HG03521 (cell line): ENCODE measurements around the gene NEGR1.

Experiments used
- ATAC-seq: cut with Tn5 transposase; IDR thresholded peaks from one replicate; pipeline ENCODE4 v1.9.1; 2021; ENCODE audit warnings: mild to moderate bottlenecking, moderate library complexity; ENCODE audit not compliant: unreplicated experiment

The NEGR1 gene

DNA sequence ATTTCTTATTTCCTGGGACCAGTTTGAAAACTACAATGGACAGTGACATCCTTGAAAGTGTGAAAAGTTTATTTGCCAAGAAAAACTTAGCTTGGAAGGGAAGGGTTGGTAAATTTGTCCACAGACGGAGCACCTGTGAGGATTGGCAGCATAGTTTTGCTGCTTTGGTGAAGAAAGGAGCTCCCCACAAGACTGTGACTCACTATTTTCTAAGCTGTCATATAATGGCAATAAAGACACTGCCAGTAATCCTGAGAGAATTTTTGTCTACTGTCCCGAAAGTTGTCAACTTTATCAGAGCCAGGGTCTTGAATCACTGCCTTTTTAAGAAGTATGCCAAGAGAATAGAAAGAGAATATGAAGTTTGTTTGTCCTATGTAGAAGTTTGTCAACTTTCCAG is 230.8 kb downstream of the NEGR1 start:
- ATAC-seq: no peak

DNA sequence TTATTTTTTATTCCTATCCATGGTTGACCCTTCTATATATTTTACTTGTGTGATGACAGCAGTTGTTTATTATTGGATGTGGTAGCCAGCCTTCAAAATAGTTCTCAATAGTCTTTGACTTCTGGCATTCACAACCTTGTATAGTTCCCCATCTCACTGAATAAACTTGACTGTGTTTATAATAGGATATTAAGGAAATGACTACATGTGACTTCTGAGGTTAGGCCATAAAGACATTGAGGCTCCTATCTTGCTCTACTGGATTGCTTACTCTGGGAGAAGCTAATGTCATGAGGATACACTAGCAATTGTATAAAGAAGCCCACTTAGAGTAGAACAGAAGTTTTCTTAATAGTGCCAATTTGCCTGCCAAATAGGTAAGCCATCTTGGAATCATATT is 231.8 kb downstream of the NEGR1 start:
- no peak for ATAC-seq

DNA sequence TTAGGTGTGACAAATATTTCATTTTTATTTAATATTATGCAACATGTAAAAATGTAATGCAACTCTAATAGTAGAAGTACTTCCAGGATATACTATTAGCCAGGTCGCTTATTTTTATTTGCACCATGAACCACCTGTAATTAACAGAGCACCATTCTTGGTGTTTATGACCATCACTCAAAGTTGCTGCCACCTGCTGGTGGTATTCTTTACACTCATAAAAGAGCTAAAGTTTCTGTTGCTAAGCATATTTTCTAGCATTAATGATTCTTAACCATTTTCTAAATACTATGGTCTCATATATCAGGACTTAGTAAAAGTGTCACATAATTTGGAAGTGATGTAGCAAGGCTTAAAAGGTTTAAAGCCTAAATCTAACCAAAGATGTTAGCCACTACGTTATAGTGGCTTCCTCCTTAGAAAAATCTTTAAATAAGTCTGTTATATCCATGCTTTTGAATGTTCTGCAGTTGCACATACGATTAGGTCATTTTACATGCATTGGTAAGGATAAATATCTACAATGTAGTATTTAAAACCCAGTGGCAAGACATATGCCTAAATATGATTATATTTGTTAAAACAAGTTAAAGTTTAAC is 244.5 kb downstream of the NEGR1 start:
- no peak for ATAC-seq

DNA sequence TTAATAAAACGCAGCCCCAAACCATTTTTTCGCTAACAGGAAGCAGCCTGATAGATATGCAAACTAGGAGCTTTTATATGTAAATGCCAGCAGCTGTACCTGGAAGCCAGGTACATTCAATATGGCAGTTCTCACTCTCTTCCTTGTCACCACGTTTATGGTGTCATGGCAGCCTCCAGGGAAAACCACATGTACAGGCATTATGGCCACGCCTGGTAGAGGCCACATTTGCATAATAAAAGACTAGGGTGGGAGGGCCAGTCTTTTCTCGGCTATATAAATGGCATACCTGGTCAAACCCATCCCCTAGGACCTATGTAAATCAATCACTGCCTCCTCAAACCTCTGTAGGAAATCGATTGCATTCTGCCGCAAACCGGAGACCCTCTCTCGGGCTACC is 247.5 kb downstream of the NEGR1 start:
- no peak for ATAC-seq

DNA sequence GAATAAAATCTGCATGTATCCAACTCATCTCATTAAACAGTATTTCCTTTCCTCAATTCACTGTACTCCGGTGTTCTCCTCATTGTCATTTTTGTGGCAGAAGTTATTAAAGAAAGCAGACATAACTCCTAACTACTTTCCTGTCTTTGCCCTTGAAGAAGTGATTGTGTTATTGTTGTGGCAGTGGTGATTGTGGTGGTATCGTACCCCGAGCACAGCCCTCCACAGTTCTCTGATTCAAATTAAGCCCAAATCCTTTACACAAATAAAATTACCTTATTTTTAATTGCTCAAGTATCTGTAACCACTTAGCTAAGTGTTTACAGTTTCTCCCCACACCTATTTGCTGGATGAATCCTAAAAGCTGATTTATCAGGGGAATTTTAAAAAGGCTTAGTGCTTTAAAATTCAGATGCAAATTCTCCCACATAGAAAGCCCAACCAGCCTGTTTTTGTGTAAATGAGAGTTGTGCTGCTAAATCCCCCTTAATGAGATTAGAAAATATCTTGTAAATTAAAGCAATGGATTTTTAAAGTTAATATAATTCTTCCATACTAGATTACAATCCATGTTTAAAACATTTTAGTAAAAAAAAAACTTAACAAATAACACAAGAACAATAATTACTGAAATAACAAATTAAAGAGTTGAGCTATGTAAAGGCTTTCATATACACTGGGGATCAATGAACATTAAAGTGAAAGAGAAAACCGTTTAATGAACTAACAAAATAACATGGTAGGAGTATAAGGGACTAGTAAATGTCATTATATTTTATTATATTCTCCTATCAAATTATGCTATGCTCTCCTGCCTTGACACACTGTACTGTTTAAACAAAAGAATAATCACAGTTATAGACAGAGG is 259.0 kb downstream of the NEGR1 start:
- no peak for ATAC-seq

DNA sequence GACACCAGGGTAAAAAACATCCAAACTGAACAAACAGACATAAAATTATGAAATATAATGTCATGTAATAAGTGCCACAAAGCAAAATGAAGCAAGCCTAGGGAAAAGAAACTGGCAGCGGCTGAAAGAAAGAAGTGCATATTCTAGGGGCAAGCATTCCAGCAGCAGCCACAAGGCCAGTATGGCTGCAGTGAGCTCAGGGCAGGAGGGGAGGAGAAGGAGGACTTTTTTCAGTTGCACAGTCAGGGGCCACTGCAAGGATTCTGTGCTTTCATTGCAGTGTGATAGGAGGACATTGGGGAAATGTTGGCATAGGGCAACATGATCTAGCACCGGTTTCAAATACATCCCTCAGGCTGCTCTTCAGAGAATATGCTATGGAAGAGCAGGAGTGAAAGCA is 263.8 kb downstream of the NEGR1 start:
- ATAC-seq: no peak

DNA sequence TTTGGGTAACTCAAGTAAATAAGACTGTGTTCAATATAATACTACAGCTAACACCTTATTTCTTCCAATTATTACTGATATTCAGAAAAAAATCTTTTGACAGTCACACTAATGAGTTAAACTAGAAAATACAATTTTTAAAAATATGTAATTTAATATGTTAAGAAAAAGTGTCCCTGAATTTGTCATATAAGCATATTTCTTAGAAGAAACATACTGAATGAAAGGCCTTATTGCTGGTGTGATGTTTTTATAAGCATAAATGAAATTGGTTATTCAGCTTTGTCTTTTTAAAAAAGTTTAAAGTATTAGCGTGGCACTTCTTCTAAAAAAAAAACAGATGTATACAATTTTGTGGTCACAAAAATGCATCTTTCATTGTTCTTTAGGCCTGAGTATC is 267.3 kb downstream of the NEGR1 start:
- no peak for ATAC-seq

DNA sequence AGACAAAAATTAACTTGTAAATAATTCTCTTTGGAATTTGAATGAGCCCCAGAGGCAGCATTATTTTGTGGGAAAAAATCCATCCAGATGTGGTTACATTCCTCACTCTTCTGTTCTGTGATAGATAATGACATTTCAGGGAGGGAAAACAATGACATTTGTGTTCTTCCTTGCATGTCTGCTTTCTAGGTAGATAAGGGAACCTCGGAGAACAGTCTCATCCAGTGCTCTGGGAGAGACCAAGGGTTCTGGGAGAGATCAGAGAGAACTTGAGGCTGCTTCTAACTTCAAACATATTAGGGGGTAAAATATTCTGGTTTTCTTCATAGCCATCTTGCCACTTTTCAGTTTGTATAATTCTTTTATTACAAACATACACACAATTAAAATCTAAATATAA is 269.2 kb downstream of the NEGR1 start:
- ATAC-seq: no peak

DNA sequence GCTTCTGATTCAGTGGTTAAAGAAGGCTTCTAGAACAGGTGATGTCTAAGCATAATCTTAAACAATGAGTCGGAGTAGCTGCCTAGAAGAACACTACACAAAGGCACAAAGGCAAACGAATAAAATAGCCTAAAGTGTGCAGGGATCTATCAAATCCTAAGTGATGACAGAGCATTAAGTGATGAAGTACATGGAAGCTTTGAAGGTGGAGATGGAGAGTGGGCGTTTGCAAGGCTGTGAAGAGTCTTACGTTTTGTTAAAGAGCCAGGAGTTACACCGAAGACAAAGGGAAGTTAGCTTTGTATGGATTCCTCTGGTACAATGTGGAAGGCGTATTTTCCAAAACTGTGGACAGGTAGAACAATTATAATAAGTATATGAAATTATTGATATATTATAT is 270.6 kb downstream of the NEGR1 start:
- ATAC-seq: no peak

DNA sequence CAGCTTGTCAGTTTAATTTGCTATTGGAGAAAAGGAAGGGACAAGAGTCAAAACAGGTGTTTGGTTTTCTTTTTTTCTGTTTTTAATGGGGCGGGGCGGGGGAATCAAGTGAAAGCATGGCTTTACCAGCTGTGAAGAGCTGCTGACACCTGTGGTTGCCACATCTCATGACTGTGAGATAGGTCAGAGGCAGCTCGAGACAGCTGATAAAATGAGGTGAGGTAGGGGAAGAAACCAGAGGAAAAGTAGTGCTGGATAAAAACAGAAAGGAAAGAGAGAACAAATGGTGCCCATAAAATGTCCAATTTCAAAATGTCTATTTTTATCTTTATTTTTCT is 272.3 kb downstream of the NEGR1 start:
- no peak for ATAC-seq

DNA sequence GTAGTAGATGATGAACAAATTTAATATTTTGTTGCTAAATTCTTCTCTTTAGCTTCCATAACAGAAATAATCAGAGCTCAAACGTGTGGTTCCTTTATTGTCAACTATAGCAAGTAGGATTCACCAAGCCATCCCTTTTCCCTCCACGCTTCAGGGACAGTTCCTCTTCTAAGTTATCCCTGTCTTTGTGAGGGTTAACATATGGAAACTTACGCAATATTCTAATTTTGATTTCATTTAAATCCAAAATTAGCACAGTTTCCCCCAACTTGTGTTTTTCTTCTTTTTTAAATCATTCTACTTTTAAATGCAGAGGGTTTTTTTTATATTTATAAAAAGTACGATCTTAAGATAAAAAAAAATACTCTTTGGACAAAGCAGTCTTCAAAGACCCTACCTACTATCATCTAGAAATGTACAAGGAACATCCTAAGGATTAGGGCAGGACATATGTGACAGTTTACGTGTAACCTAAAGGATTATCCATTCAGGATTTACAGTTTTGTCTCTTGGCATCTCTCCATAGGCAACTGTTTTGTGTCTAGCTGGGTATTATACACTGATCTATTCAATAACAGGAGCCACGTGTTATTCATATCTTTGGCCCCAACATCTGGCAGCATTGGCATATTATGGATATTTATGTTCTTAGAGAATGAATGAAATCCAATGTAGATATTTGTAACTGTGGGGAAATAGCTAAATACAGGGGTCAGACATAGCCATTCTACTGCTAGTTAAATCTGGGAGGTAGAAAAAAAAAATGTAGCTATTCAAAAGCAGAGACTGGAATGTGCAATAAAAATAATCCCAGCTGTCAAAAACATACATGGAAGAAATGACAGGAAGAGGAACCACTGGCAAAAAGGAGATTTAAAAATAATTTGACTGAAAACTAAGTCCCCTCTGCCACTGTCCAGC is 272.9 kb downstream of the NEGR1 start:
- no peak for ATAC-seq

DNA sequence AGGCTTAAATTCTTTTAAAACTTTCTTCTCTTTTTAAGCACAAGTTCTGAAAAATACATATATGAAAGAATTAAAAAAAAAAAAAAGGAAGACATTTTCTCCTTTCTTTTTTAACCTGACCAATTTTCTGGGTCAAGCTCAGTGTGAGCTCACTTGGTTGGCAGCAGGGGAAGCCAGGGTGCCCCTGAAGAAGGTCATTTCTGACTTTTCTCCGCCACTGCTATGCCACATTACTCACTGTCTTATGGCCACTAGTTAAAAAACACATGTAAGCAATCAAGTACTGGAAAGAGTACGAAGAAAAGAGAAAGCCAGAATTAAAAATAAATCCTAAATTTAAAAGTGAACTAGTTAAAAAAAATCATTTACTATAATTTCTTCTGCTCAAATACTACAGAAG is 275.0 kb downstream of the NEGR1 start:
- no peak for ATAC-seq

DNA sequence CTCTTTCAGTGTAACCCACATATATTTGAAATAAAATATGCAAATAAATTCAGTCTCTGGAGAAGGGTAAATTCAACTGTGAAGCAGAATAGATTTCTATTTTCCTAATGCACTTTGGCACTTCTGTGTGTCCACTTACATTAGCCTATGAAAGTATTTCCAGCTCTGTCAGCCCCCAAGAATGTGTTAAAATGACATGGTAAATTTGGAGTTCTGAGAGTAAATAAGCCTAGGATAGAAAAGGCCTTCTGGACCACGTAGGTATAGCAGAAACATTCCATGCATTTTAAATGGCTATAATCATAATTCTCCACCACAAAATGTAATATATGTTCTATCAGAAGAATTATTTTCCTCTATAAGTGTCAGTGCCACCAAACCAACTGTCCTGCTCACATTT is 276.2 kb downstream of the NEGR1 start:
- no peak for ATAC-seq

DNA sequence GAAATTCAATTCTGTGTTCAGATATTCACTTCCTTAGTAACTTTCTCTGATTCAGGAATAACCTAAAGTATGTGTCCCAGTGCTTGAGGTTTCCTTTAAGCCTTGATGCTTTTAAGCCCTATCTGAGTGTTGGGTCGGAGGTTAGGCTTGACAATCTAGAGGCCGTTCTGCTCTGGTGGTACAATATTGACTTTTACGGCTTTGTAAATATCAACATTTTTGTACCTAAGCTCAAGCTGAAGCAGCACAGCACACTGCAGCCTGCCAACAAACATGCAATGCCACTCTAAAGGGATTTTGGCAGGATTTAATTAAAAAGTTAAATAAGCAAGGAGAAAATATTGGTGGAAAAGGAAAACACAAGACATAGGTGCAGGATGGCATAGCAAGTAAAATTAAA is 279.2 kb downstream of the NEGR1 start:
- ATAC-seq: no peak

DNA sequence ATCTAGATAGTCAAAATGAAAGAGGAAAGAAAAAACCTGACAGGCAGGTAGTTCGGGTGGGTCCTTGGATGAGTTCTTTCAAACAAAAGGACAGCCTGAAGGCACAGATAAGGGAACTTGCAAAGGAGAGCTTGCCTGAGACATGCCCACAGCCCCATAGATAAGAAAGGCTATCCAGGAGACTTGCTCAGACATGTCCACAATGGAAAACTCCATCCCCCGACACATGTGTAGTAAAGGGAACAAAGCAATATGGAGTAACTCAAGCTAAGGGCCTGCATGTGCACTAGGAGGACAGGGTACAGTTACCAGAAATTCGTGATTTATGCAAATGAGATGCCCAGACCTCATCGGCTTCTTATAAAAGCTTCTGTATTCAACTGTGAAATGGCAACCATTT is 281.5 kb downstream of the NEGR1 start:
- no peak for ATAC-seq

DNA sequence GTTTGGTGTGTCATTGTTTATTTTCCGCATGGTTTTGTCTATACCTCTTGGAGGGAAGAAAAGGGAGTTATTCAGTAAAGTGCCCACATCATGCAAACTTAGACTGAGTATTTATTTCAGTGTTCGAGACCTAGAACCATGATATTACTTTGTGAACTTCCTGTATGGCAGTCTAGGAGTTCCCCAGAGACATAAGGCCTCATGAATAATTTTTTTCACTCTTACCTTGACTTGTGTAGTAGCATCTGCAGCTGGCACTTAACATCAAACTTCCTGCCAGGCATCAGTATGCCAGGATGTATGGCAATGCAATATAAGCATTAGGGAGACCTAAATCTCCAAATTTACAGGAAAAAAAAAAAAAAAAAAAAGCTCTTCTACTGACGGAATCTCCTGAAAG is 287.7 kb downstream of the NEGR1 start:
- no peak for ATAC-seq

DNA sequence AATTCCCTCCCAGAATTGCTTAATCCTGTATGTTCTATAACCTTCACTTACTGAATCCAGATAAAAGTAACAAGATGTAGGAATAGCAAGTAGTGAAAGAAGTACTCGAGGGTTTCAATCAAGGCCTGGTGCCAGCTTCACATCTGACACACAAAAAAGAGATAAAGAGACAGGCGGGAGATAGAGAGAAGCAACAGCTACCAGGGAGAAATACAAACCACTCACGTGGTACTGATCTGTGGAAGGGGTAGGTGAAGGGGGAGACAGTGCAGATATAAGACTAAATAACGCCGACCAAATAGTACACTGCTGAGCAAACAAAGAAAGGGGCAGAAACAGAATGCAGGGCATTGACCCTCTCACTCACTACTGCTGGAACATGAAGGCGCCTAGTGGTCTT is 295.2 kb downstream of the NEGR1 start:
- ATAC-seq: no peak

DNA sequence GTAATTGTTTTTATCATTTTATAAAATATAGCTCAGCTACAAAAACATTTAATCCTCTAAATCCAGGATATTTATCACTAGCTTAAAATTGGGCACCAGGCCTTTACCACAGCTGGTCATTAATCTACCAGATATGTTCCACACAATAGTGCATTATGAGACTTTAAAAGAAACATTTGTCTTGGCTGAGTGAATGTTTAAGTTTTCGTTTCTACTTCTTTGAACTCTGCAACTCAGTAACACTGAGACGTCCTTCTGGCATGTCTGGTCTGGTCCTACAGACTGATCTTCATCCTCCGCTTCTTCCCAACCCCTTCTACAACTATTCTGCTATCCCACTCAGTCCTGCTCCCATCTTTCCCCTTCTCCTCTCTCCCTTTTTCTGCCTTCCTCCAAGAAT is 296.2 kb downstream of the NEGR1 start:
- ATAC-seq: no peak

DNA sequence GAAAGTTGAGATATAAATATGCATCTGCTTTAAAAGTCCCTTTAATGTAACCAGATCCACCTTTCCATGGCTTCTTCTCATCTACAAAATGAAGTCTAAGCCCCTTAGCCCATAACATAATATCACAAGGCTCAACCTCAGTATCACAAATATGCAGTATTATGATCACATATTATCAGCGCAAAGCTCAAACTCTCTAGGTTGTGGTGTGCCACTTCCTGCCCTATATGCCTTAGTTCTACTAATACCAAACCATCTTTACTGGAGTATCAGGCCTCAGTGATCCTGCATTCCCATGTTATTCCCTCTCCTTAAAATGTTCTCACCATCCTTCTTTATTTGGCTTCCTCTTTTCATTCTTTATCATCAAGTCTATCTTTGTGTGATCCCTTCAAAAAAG is 301.8 kb downstream of the NEGR1 start:
- ATAC-seq: no peak

DNA sequence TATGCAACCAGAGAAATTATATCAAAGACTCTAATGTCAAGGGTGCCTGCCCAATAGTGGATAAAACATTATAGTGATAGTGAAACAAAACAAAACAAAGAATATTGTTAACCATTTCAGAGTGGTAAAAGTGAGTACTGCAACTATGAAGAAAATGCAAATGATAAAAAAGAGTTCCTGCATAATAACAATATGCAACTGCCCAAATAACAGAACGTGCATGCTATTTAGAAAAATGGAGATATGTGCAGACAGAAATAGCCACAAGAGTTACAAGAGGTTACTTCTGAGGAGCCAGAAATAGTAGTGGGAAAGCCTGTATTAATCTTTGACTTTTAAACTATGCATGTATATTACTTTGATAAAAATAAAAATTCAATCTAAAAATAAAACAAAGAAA is 302.5 kb downstream of the NEGR1 start:
- no peak for ATAC-seq

DNA sequence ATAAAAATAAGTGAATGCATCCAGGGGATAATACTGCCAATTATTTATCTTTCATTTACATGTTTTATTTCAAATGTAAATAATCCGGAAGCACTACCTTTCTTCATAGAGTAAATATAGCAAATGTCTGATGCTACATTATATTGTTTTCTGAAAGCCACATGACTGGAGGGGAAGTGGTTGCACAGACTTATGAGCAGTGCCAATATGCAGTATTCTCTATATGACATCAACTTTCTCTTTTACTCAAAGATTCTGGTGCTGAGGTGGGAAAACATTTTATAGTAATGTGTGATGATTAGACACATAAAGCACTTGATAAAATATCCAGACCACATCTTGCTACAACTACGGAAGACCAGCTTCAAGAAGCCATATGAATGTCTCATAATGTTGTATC is 314.7 kb downstream of the NEGR1 start:
- no peak for ATAC-seq

DNA sequence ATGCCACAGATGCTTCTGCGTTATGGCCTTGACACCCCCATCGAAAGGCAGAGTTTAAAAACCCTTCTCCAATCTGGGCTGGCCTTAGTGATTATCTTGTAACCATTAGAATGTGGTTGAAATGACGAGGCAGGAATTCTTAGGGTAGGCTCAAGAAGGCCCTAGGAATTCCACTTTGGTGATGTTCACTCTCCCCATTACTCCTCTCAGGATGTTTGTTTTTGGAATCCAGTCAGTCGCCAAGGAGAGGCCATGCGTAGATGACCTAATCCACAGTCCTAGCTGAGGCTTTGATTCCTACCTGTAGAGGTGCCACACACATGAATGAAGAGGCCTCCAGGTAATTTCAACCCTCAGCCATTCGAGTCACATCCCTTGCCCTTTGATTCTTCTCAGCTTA is 318.2 kb downstream of the NEGR1 start:
- no peak for ATAC-seq
